Subcutaneous abdominal adipose tissue (tissue), 5 donors: ENCODE results near the gene DACT3.

Source experiments
- H3K27ac ChIP-seq: one replicate; pipeline ENCODE4 v1.7.0; 2013; ENCODE audit warnings: low read depth, mild to moderate bottlenecking, inconsistent platforms, low read length, moderate library complexity
- H3K27me3 ChIP-seq, 5 donors: one replicate each; pipeline ENCODE4 v1.7.0; 2013; ENCODE audit warnings: low read length in 5 of 5, inconsistent platforms in 1 of 5; ENCODE audit not compliant: control insufficient read depth in 5 of 5, insufficient read depth in 4 of 5
- H3K36me3 ChIP-seq, 5 donors: one replicate each; pipeline ENCODE4 v1.7.0; 2013; ENCODE audit warnings: low read length in 5 of 5; ENCODE audit not compliant: control insufficient read depth in 5 of 5, insufficient read depth in 5 of 5
- H3K4me1 ChIP-seq, 5 donors: one replicate each; pipeline ENCODE4 v1.7.0; 2013; ENCODE audit warnings: low read length in 5 of 5, mild to moderate bottlenecking in 3 of 5, moderate library complexity in 1 of 5; ENCODE audit not compliant: control insufficient read depth in 5 of 5, insufficient read depth in 5 of 5
- H3K4me3 ChIP-seq, 5 donors: one replicate each; pipeline ENCODE4 v1.7.0; 2013; ENCODE audit warnings: low read length in 5 of 5, low read depth in 1 of 5
- H3K9ac ChIP-seq, 5 donors: one replicate each; pipeline ENCODE4 v1.7.0; 2013; ENCODE audit warnings: low read length in 5 of 5, mild to moderate bottlenecking in 4 of 5, moderate library complexity in 3 of 5
- H3K9me3 ChIP-seq, 5 donors: one replicate each; pipeline ENCODE4 v1.7.0; 2013; ENCODE audit warnings: low read length in 5 of 5; ENCODE audit not compliant: control insufficient read depth in 5 of 5
- donor health status: healthy.
- donor health status: healthy.
- donor health status: healthy.
- donor health status: healthy.
- donor health status: healthy.

The DACT3 gene

DNA sequence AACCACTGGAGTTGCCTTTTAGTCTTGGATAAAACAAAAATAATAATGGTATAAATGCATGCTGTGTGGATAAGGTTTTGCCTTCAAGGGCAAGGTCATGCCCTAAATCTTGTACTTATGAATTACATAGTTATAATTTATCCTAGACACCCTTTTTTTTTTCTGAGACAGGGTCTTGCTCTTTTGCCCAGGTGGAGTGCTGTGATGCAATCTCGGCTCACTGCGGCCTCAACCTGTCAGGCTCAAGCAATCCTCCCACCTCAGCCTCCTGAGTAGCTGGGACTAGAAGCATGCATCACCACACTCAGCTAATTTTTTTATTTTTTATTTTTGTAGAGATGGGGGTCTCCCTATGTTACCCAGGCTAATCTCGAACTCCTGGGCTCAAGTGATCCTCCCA lies 7.7 kb upstream of the DACT3 start:
- H3K4me1 ChIP-seq: no peaks in the 10 kb centered on the region
- H3K9ac ChIP-seq: no peak overlapping the region
- peaks cover 0 to 2% (median 0%) of the 10 kb centered on the region in 5 donors for H3K27me3 ChIP-seq
- H3K36me3 ChIP-seq: peaks cover 0 to 15% (median 9%) of the 10 kb centered on the region in 5 donors
- no peak overlapping the region for H3K27ac ChIP-seq
- no peaks in the 10 kb centered on the region for H3K9me3 ChIP-seq
- H3K4me3 ChIP-seq: no peak overlapping the region

DNA sequence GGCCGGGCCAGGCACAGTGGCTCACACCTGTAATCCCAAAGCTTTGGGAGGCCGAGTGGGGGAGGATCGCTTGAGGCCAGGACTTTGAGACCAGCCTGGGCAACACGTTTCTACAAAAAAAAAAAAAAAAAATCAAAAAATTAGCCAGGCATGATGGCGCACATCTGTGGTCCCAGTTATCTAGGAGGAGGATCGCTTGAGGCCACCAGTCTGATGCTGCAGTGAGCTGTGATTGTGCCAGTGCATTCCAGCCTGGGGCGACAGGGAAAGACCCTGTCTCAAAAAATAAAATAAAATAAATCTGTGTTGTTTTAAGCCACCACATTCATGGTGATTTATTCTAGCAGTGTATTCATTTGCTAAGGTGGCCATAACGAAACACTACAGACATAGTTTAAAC lies 4.1 kb upstream of the DACT3 start:
- no peak overlapping the region for H3K27ac ChIP-seq
- peaks cover under 1 to 8% (median 4%) of the 10 kb centered on the region in 5 donors for H3K27me3 ChIP-seq
- peaks cover 0 to 15% (median 14%) of the 10 kb centered on the region in 5 donors for H3K4me1 ChIP-seq
- H3K9me3 ChIP-seq: no peaks in the 10 kb centered on the region
- H3K9ac ChIP-seq: no peak overlapping the region
- H3K36me3 ChIP-seq: no peaks in the 10 kb centered on the region
- no peak overlapping the region for H3K4me3 ChIP-seq

DNA sequence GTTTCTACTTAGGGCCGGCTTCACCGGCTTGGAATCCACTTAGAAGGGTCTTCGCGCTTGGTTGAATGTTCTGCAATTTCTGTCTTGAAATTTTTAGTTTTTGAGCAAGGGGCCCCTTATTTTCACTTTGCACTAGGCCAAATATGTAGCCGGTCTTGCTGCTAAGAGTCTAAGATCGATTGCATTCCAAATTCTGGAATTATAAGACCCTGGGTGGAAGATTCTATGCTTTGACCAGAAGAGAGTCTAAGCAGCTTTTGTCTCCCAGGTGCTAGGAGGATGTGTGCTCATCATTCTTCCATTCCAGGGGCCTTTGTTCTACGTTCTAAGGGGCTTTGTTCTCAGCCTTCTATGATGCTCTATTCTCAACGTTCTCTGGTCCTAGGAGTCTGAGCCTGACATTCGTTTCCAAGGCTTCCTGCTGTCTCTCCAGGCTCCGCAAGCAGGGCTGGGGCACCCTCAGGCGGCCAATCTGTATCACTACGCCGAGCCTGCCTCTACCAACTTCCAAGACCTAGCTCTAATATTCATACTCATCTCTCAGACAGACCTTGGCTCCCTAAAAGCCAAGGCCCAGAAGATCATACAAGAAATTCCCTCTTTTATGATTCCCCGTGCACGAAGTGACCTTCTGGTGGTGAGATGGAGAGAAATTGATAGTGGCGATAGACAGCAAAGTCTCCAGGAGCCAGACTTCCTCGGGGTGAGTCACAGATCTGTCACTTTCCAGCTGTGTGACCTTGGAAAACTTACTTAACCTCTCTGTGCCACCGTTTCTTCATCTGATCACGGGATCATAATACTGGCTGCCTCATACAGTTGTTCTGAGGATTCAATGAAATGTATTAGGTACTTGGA lies 982 bp upstream of the DACT3 start:
- Histone ChIP-seq H3K9me3 (no peaks in the 10 kb centered on the region), H3K9ac (peak overlapping the region in 1 of 5 donors; percentile 42), H3K4me3 (peak overlapping the region; percentile 47 to 64 (median 54)), H3K36me3 (no peaks in the 10 kb centered on the region), H3K27ac (peak overlapping the region; percentile 59), H3K4me1 (peaks cover 0 to 26% (median 24%) of the 10 kb centered on the region in 5 donors), H3K27me3 (peaks cover 13 to 21% (median 19%) of the 10 kb centered on the region in 5 donors)

DNA sequence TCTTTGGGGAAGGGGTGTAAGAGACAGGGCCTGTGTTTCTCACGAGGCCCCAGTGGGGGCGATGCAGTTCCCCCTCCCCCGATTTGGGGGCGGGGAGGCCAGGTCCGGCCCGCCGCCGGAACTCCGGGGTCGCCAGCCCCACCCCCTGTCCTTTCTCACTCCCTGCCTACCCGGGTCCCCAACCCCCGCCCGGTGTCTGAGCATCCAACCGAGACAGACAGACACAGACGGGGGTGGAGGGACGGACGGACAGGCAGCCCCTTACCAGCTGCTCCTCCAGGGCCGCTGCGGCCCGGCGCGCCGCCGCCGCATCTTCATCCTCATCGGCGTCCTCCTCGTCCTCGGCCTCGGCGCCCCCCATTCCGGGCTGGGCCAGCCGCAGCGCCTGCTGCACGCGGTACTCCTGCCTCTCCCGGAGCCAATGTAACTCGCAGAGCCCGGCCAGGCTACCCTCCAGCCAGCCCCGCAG lies 397 bp downstream of the DACT3 start:
- peak overlapping the region in 4 of 5 donors; percentile 51 to 72 (median 57) for H3K9ac ChIP-seq
- H3K9me3 ChIP-seq: no peaks in the 10 kb centered on the region
- peaks cover 0 to 26% (median 24%) of the 10 kb centered on the region in 5 donors for H3K4me1 ChIP-seq
- peaks cover 13 to 21% (median 19%) of the 10 kb centered on the region in 5 donors for H3K27me3 ChIP-seq
- peak overlapping the region; percentile 29 to 82 (median 64) for H3K4me3 ChIP-seq
- H3K36me3 ChIP-seq: no peaks in the 10 kb centered on the region
- no peak overlapping the region for H3K27ac ChIP-seq

DNA sequence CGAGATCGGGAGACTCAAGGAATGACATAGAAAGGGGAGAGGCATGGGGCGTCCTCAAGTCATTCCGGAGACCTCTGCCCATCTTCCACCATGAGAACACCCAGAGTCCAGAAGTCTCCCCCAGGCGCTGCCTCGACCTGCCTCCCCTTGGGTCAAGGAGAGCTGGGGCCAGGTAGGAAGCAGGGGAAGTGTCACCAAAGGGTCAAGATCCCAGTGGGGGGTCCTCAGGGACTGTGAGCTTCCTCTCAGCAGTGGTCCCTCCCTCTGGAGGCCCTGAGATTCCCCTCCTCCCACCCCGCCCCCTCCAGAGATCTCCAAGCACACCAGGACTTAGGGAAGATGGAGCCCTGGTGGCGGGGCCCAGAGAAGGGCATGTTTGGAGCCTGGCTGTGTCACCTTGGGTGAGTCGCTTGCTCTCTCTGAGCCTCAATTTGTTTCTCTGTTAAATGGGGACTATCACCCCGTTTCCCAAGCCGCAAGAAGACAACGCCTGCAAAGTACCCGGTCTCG lies 919 bp downstream of the DACT3 start:
- peaks cover 13 to 21% (median 19%) of the 10 kb centered on the region in 5 donors for H3K27me3 ChIP-seq
- no peak overlapping the region for H3K27ac ChIP-seq
- H3K4me1 ChIP-seq: peaks cover 0 to 26% (median 24%) of the 10 kb centered on the region in 5 donors
- H3K4me3 ChIP-seq: peak overlapping the region; percentile 29 to 82 (median 64)
- no peaks in the 10 kb centered on the region for H3K36me3 ChIP-seq
- H3K9ac ChIP-seq: peak overlapping the region in 3 of 5 donors; percentile 51 to 72 (median 56)
- no peaks in the 10 kb centered on the region for H3K9me3 ChIP-seq

DNA sequence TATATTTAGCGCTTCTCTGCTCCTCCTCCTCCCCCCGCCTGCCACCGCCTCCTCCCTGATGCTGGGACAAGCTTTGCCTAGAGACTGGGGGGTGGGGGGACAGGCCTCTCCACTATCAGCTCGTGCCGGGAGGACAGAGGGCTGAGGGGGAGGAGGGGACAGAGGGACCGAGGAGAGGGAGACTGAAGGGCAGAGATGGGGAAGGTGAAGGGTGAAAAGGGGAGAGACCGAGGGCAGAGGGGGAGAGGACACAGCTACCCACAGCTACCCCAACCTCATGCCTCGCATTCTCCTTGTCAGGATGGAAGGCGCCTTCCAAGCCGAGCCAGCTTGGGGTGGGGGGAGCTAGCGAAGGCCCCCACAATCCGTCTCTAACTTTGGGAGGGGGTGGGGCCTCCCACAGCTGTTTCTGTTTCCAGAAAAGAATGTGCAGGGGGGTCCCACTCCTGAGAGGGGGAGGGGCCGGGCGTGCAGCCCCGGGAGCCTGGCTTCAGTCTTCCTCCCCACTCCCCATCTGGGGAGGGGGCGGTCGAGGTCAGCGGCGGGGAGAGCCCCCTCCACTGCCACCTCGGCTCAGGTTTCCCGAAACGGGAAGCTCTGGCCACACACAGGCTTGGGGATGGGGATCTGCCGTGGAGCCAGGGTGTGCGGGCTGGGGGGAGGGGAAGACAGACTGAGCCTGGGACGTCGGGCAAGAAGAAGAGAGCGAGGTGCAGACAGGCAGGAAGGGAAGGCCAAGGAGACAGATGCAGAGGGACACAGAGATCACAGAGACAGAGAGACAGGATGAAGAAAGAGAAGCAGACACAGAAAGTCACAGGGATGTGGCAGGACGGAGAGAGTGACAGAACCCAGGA lies 1.6 kb downstream of the DACT3 start:
- H3K9me3 ChIP-seq: no peaks in the 10 kb centered on the region
- peaks cover 0 to 26% (median 24%) of the 10 kb centered on the region in 5 donors for H3K4me1 ChIP-seq
- H3K9ac ChIP-seq: peak overlapping the region in 1 of 5 donors; percentile 51
- no peaks in the 10 kb centered on the region for H3K36me3 ChIP-seq
- H3K4me3 ChIP-seq: peak overlapping the region; percentile 22 to 74 (median 48)
- H3K27me3 ChIP-seq: peaks cover 13 to 22% (median 19%) of the 10 kb centered on the region in 5 donors
- no peak overlapping the region for H3K27ac ChIP-seq

DNA sequence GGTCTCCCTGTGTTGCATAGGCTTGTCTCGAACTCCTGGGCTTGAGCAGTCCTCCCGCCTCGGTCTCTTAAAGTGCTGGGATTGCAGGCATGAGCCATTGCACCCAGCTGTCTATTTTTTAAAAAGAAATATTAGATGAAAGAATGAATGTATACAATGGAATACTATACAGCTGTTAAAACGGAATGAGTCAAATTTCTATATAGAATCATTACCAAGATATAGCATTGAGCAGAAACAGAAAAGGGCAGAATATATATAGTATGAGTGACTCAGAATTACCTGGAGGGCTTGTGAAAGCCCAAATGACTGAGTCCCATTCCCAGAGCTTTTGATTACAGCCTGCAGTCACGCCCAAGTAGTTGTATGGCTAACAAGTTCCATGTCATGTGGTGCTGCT lies 4.4 kb downstream of the DACT3 start:
- H3K4me3 ChIP-seq: no peak overlapping the region
- H3K9ac ChIP-seq: no peak overlapping the region
- peaks cover 13 to 23% (median 20%) of the 10 kb centered on the region in 5 donors for H3K27me3 ChIP-seq
- H3K9me3 ChIP-seq: no peaks in the 10 kb centered on the region
- no peak overlapping the region for H3K27ac ChIP-seq
- no peaks in the 10 kb centered on the region for H3K36me3 ChIP-seq
- H3K4me1 ChIP-seq: peaks cover 0 to 21% (median 20%) of the 10 kb centered on the region in 5 donors

DNA sequence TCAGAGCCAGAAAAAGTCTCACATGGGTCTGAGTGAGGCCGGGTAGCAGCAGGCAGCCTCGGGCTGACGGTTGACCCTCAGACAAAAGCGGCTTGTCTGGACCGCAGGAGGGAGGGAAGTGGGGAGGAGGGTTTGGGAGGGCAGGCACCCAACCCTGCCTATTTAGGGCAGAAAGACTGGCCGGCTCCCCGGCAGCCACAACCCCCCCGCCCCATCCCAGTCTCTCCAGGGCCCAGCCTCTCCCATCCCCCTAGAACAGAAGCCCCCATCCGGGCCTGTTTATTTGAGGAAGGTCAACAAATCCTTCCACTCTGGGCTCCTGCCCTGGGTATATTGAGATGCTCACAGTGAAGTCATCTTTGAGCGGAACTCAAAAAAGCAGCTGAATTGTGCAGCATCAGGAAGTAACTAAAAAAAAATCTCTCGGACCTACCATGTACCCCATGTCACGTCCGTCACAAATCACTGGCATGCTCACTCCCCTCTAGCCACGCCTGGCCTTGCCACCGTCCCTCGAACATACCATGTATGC lies 6.3 kb downstream of the DACT3 start:
- Histone ChIP-seq H3K27me3 (peaks cover 9 to 16% (median 13%) of the 10 kb centered on the region in 5 donors), H3K4me1 (peaks cover 0 to 7% (median 6%) of the 10 kb centered on the region in 5 donors), H3K36me3 (no peaks in the 10 kb centered on the region), H3K27ac (no peak overlapping the region), H3K9me3 (no peaks in the 10 kb centered on the region), H3K9ac (no peak overlapping the region), H3K4me3 (no peak overlapping the region)

DNA sequence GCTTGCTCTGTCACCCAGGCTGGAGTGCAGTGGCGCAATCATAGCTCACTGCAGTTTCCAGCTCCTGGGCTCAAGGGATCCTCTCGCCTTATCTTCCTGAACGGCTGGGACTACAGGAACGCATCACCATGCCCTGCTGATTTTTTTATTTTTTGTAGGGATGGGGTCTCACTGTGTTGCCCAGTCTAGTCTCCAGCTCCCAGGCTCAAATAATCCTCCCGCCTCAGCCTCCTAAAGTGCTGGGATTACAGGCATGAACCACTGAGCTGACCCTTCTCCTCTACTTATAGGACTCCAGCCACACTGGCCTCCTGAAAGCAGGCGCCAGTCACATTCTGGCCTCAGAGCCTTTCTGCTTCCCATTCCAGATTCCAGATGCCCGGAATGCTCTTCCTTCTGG lies 10.5 kb downstream of the DACT3 start:
- Histone ChIP-seq H3K4me3 (no peak overlapping the region), H3K9ac (no peak overlapping the region), H3K27ac (no peak overlapping the region), H3K36me3 (no peaks in the 10 kb centered on the region), H3K9me3 (peaks cover 0 to 6% (median 2%) of the 10 kb centered on the region in 5 donors), H3K4me1 (no peaks in the 10 kb centered on the region), H3K27me3 (peaks cover 3 to 9% (median 6%) of the 10 kb centered on the region in 5 donors)
